Esophagus muscularis mucosa (tissue), 4 donors: ENCODE results near the gene SPRR3.

Experiments used
- CTCF ChIP-seq, 3 experiments: fragments of 200-600 bp in 2 of 3; fragments of 450-650 bp in 1 of 3; sonication (generic) in 2 of 3; IDR thresholded peaks; one replicate each; pipeline ENCODE4 v1.5.1; 2017 to 2019; ENCODE audit warnings: antibody characterized with exemption in 3 of 3, mild to moderate bottlenecking in 2 of 3, moderate library complexity in 1 of 3
- EP300 ChIP-seq: sonication (generic); formaldehyde crosslinking; IDR thresholded peaks from one replicate; pipeline ENCODE4 v1.6.1; 2017; ENCODE audit warnings: antibody characterized with exemption
- POLR2A ChIP-seq: fragments of 450-650 bp; IDR thresholded peaks from one replicate; pipeline ENCODE4 v1.6.1; 2017; ENCODE audit warnings: antibody characterized with exemption, moderate library complexity, mild to moderate bottlenecking, low read depth
- POLR2AphosphoS5 ChIP-seq, 2 donors: sonication (generic); formaldehyde crosslinking; IDR thresholded peaks; one replicate each; pipeline ENCODE4 v1.6.1; 2017; ENCODE audit warnings: antibody characterized with exemption in 2 of 2

- no peak for TF ChIP-seq CTCF (IDR thresholded peaks at IDR 0.05)
- no peak for TF ChIP-seq POLR2AphosphoS5 (IDR thresholded peaks at IDR 0.05)
- no peak for TF ChIP-seq EP300
- no peak for TF ChIP-seq POLR2A
These were observed 31.2 kb downstream of the SPRR3 start for GRCh38 chr1:153032677-153033308.
